ENCODE data around the gene PNKD.
A peak's percentile ranks its signal among the peaks of the same experiment; 100 is the strongest.

Gene PNKD

GRCh38 chr2:218319813-218320365 is 49.6 kb downstream of the PNKD start:
- Histone ChIP-seq H3K4me3 (ENCODE audit: low read length, poor library complexity, severe bottlenecking) (no peak overlapping the region), H3K79me2 (ENCODE audit: insufficient read depth, low read length) (no peaks in the 10 kb centered on the region), H3K4me1 (ENCODE audit: insufficient read depth, low read length, poor library complexity, severe bottlenecking) (peaks cover 29% of the 10 kb centered on the region), H3K9me2 (replicated peaks; ENCODE audit: low read depth, low read length) (no peaks in the 10 kb centered on the region), H4K20me1 (ENCODE audit: insufficient read depth, low read length, poor library complexity, severe bottlenecking) (no peaks in the 10 kb centered on the region), H3K9me3 (ENCODE audit: insufficient read depth, low read depth, low read length) (no peaks in the 10 kb centered on the region), H2AFZ (ENCODE audit: low read length) (no peak overlapping the region), H3K27me3 (ENCODE audit: insufficient read depth, low read length, poor library complexity, severe bottlenecking) (no peaks in the 10 kb centered on the region), H3F3A (ENCODE audit: low read depth) (no peaks in the 10 kb centered on the region), H3K9ac (ENCODE audit: low read depth, low read length, poor library complexity, severe bottlenecking) (no peak overlapping the region), H3K36me3 (ENCODE audit: insufficient read depth, low read length) (no peaks in the 10 kb centered on the region), H3K4me2 (ENCODE audit: low read depth, low read length, poor library complexity, severe bottlenecking) (no peak overlapping the region)
- TF ChIP-seq EZH2phosphoT487 (IDR thresholded peaks at IDR 0.05; ENCODE audit: borderline replicate concordance) (no peak), CTCF (conservative IDR thresholded peaks at IDR 0.05; ENCODE audit: low read length) (no peak)

- Histone ChIP-seq H2AFZ (ENCODE audit: low read length) (no peak overlapping the region), H3K9me3 (ENCODE audit: insufficient read depth, low read depth, low read length) (no peaks in the 10 kb centered on the region), H3K4me3 (ENCODE audit: low read length, poor library complexity, severe bottlenecking) (no peak overlapping the region), H3K36me3 (ENCODE audit: insufficient read depth, low read length) (no peaks in the 10 kb centered on the region), H3K79me2 (ENCODE audit: insufficient read depth, low read length) (no peaks in the 10 kb centered on the region), H3K4me1 (ENCODE audit: insufficient read depth, low read length, poor library complexity, severe bottlenecking) (peaks cover 25% of the 10 kb centered on the region), H3K27me3 (ENCODE audit: insufficient read depth, low read length, poor library complexity, severe bottlenecking) (no peaks in the 10 kb centered on the region), H3K4me2 (ENCODE audit: low read depth, low read length, poor library complexity, severe bottlenecking) (no peak overlapping the region), H3K9me2 (replicated peaks; ENCODE audit: low read depth, low read length) (no peaks in the 10 kb centered on the region), H3K9ac (ENCODE audit: low read depth, low read length, poor library complexity, severe bottlenecking) (no peak overlapping the region), H3F3A (ENCODE audit: low read depth) (no peaks in the 10 kb centered on the region), H4K20me1 (ENCODE audit: insufficient read depth, low read length, poor library complexity, severe bottlenecking) (no peaks in the 10 kb centered on the region)
- TF ChIP-seq EZH2phosphoT487 (IDR thresholded peaks at IDR 0.05; ENCODE audit: borderline replicate concordance) (no peak), CTCF (conservative IDR thresholded peaks at IDR 0.05; ENCODE audit: low read length) (no peak)
Measured at GRCh38 chr2:218320704-218321336, 50.5 kb downstream of the PNKD start.

GRCh38 chr2:218322768-218323525 is 52.6 kb downstream of the PNKD start:
- Histone ChIP-seq H3K36me3 (ENCODE audit: insufficient read depth, low read length) (no peaks in the 10 kb centered on the region), H3K4me1 (ENCODE audit: insufficient read depth, low read length, poor library complexity, severe bottlenecking) (peaks cover 18% of the 10 kb centered on the region), H2AFZ (ENCODE audit: low read length) (peak overlapping the region; percentile 79)

More at GRCh38 chr2:218322768-218323525, 52.6 kb downstream of the PNKD start:
- Histone ChIP-seq H3K79me2 (ENCODE audit: insufficient read depth, low read length) (no peaks in the 10 kb centered on the region), H3F3A (ENCODE audit: low read depth) (no peaks in the 10 kb centered on the region), H3K9me2 (replicated peaks; ENCODE audit: low read depth, low read length) (no peaks in the 10 kb centered on the region), H3K27me3 (ENCODE audit: insufficient read depth, low read length, poor library complexity, severe bottlenecking) (no peaks in the 10 kb centered on the region), H4K20me1 (ENCODE audit: insufficient read depth, low read length, poor library complexity, severe bottlenecking) (no peaks in the 10 kb centered on the region), H3K9ac (ENCODE audit: low read depth, low read length, poor library complexity, severe bottlenecking) (peak overlapping the region; percentile 48), H3K9me3 (ENCODE audit: insufficient read depth, low read depth, low read length) (no peaks in the 10 kb centered on the region), H3K4me2 (ENCODE audit: low read depth, low read length, poor library complexity, severe bottlenecking) (peak overlapping the region; percentile 80), H3K4me3 (ENCODE audit: low read length, poor library complexity, severe bottlenecking) (peak overlapping the region; percentile 71)
- TF ChIP-seq CTCF (conservative IDR thresholded peaks at IDR 0.05; ENCODE audit: low read length) (no peak), EZH2phosphoT487 (IDR thresholded peaks at IDR 0.05; ENCODE audit: borderline replicate concordance) (no peak)
